ENCODE results near the gene AUNIP. TPM values are rescaled to one million over a fixed set of nuclear protein-coding genes. Genes with fewer than 3 reads are reported as not detected.

The AUNIP gene
- total RNA-seq, 2 donors from 2014 or later, result 0.32 to 4.3 TPM

DNA sequence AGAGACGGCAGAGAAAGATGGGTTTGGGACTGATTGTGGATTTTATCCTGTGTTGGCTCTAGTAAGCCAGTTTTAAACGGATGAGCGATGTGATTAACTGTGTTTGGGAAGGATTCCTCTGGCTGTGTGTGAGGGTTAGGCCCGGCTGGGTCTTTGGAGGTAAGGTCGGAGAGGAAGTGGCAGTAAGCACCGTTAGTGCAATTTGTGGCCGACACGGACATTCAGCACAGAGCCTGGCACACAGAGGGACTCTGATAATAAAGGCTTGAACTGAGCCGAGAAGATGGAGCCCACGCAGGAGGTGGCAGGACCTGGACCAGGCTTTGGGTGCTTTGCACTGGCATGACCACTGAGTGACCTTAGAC is 38.2 kb downstream of the AUNIP start:
- Histone ChIP-seq H3K36me3 (no peaks in the 10 kb centered on the region), H3K27ac (peak overlapping the region; percentile 77 to 87), H3K9me3 (no peaks in the 10 kb centered on the region), H3K4me3 (peak overlapping the region; percentile 78 to 86), H3K4me1 (replicated peaks) (peaks cover 11% of the 10 kb centered on the region), H3K27me3 (replicated peaks; ENCODE audit: insufficient read depth) (no peaks in the 10 kb centered on the region)
- intact Hi-C loops (cut with DNase I), result no loop called here
- DNase-seq (ENCODE audit: low spot score), result no peak
- TF ChIP-seq POLR2A (IDR thresholded peaks at IDR 0.05), result no peak
- no peak for TF ChIP-seq CTCF (IDR thresholded peaks at IDR 0.05)
- no peak for TF ChIP-seq POLR2AphosphoS5 (IDR thresholded peaks at IDR 0.05)
- 23% methylated on average over 10 of the region's 10 CpGs for WGBS

GRCh38 chr1:25820247-25821111 is 38.8 kb downstream of the AUNIP start:
- H3K36me3 ChIP-seq, result no peaks in the 10 kb centered on the region
- no peaks in the 10 kb centered on the region for H3K27me3 ChIP-seq (replicated peaks; ENCODE audit: insufficient read depth)
- intact Hi-C loops (cut with DNase I), result no loop called here
- peak overlapping the region; percentile 78 to 86 for H3K4me3 ChIP-seq
- DNase-seq (ENCODE audit: low spot score), result no peak
- no peak for TF ChIP-seq CTCF (IDR thresholded peaks at IDR 0.05)
- no peak for TF ChIP-seq POLR2A (IDR thresholded peaks at IDR 0.05)
- no peak for TF ChIP-seq POLR2AphosphoS5 (IDR thresholded peaks at IDR 0.05)
- WGBS, result under 1% methylated on average over 35 of the region's 67 CpGs
- H3K27ac ChIP-seq, result peak overlapping the region; percentile 77 to 87
- H3K9me3 ChIP-seq, result no peaks in the 10 kb centered on the region
- H3K4me1 ChIP-seq (replicated peaks), result peaks cover 11% of the 10 kb centered on the region

- WGBS, result 1% methylated on average over 62 of the region's 64 CpGs
- intact Hi-C loops (cut with DNase I), result no loop called here
- H3K27me3 ChIP-seq (replicated peaks; ENCODE audit: insufficient read depth), result no peaks in the 10 kb centered on the region
- peak within 1 kb of the TSS; percentile 77 to 87 for H3K27ac ChIP-seq
- peak; percentile 86 for DNase-seq (ENCODE audit: low spot score)
- H3K4me3 ChIP-seq, result peak within 1 kb of the TSS; percentile 78 to 86
- peak; percentile 98 for TF ChIP-seq POLR2AphosphoS5 (IDR thresholded peaks at IDR 0.05)
- peak; percentile 92 for TF ChIP-seq POLR2A (IDR thresholded peaks at IDR 0.05)
- TF ChIP-seq CTCF (IDR thresholded peaks at IDR 0.05), result peak in 1 of 4 experiments; percentile 29
- H3K4me1 ChIP-seq (replicated peaks), result peaks cover 11% of the 10 kb centered on the region
- H3K9me3 ChIP-seq, result no peaks in the 10 kb centered on the region
- no peaks in the 10 kb centered on the region for H3K36me3 ChIP-seq
Measured at GRCh38 chr1:25819491-25820246, 39.6 kb downstream of the AUNIP start, which contains the start of gene MTFR1L. MTFR1L (plus strand) TSS chr1:25819954; CDS start chr1:25823105, 3,151 bp downstream.

DNA sequence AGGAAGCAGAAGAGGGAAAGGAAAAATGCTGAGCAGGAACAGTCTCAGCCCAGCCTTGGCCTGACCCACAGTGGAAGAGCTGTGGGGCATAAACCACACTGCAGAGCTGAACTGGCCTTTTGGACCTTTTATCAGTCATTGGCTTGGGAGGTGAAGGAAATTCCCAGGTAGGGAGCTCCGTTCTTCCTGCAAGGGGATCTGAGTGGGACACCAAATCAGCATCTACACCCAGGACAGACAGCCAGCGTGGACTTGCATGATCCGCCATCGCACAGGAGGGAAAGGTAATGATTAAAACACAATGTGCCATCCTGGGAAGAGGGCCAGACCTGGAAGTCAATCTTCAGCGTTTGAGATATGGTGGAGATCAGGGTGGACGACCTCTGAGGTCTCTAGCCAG is 40.7 kb downstream of the AUNIP start:
- 33% methylated on average over 6 of the region's 6 CpGs for WGBS
- intact Hi-C loops (cut with DNase I), result no loop called here
- Histone ChIP-seq H3K9me3 (no peaks in the 10 kb centered on the region), H3K27ac (peak overlapping the region; percentile 77 to 87), H3K27me3 (replicated peaks; ENCODE audit: insufficient read depth) (no peaks in the 10 kb centered on the region), H3K4me1 (replicated peaks) (peaks cover 11% of the 10 kb centered on the region), H3K4me3 (peak overlapping the region in 1 of 2 donors; percentile 86), H3K36me3 (no peaks in the 10 kb centered on the region)
- DNase-seq (ENCODE audit: low spot score), result no peak
- no peak for TF ChIP-seq CTCF (IDR thresholded peaks at IDR 0.05)
- TF ChIP-seq POLR2AphosphoS5 (IDR thresholded peaks at IDR 0.05), result no peak
- no peak for TF ChIP-seq POLR2A (IDR thresholded peaks at IDR 0.05)

All from prostate gland (tissue), 2 donors.